Measurements from ENCODE around the gene ITCH. TPM values are rescaled to one million over a fixed set of nuclear protein-coding genes. Genes with fewer than 3 reads are reported as not detected.

Gene ITCH
- total and polyA plus RNA-seq, 9 of the 15 experiments (the other 6 are each of a cell fraction or from before 2014, with no cell fraction given) = 7.5 to 53.0 (median 22.9) TPM

GRCh38 chr20:34363465-34364222, 571 bp downstream of the ITCH start (continued):
- TF ChIP-seq NR2C2 (CRISPR knock-in tag; IDR thresholded peaks at IDR 0.05) = no peak
- no peak; the same call in 1 of the 2 replicates for TF ChIP-seq NR2C2 (tag; IDR thresholded peaks at IDR 0.05)
- 0 out of 2 replicates have a peak, but pooled peaks have one; percentile 2 for TF ChIP-seq EGR1 (conservative IDR thresholded peaks at IDR 0.05)
- no peak for TF ChIP-seq HNRNPUL1 (IDR thresholded peaks at IDR 0.05; ENCODE audit: low read length)
- TF ChIP-seq ZNF165 (CRISPR knock-in tag; IDR thresholded peaks at IDR 0.05; ENCODE audit: borderline replicate concordance) = no peak
- peak; percentile 65 for TF ChIP-seq RBM22 (IDR thresholded peaks at IDR 0.05; ENCODE audit: low read depth, low read length, poor library complexity, severe bottlenecking)
- TF ChIP-seq ZNF639 (CRISPR knock-in tag; conservative IDR thresholded peaks at IDR 0.05 in 1 of 2, IDR thresholded peaks at IDR 0.05 in 1 of 2) = 0 out of 4 replicates have a peak, but pooled peaks of 1 of the 2 experiments have one; percentile 60
- peak; percentile 56 for TF ChIP-seq CCNT2 (IDR thresholded peaks at IDR 0.05; ENCODE audit: borderline replicate concordance, extremely low read depth, insufficient read length, low read depth, low read length)
- TF ChIP-seq ID3 (CRISPR knock-in tag; IDR thresholded peaks at IDR 0.05) = no peak
- TF ChIP-seq ID3 (tag; IDR thresholded peaks at IDR 0.05) = no peak
- no peak for TF ChIP-seq ZNF277 (CRISPR knock-in tag; IDR thresholded peaks at IDR 0.05; ENCODE audit: borderline replicate concordance)
- no peak for TF ChIP-seq NELFE (IDR thresholded peaks at IDR 0.05; ENCODE audit: insufficient read depth, insufficient read length)
- TF ChIP-seq TBP (optimal IDR thresholded peaks at IDR 0.05; ENCODE audit: low read depth, low read length) = peak; percentile 18
- no peak for TF ChIP-seq ZNF143 (CRISPR knock-in tag; IDR thresholded peaks at IDR 0.05)
- no peak for TF ChIP-seq GTF2A2 (tag; IDR thresholded peaks at IDR 0.05)
- no peak for TF ChIP-seq ILK (tag; IDR thresholded peaks at IDR 0.05; ENCODE audit: borderline replicate concordance, low read depth)
- no peak for TF ChIP-seq CBFA2T3 (IDR thresholded peaks at IDR 0.05)
- TF ChIP-seq ZBTB7A (IDR thresholded peaks at IDR 0.05; ENCODE audit: borderline replicate concordance, control insufficient read depth, low read depth, low read length) = peak; percentile 73; the same call in 1 of the 2 replicates
- TF ChIP-seq U2AF2 (optimal IDR thresholded peaks at IDR 0.05; ENCODE audit: low read depth, low read length) = no peak
